HepG2 (cell line): ENCODE results near the gene AMIGO1. TPM values are rescaled to one million over a fixed set of nuclear protein-coding genes. Genes with fewer than 3 reads are reported as not detected.

Experiments used
- ATAC-seq: fragments of 200-7000 bp; cut with Tn5 transposase; 3 replicates; pipeline ENCODE4 v1.9.1; 2020; ENCODE audit warnings: mild to moderate bottlenecking, moderate library complexity
- BruUV-seq: library from RNA; stranded (reverse); fragments of 400-500 nt; replicated peaks from 2 replicates; lab custom pipeline; 2021; lab: Mats Ljungman, UMichigan
- CTCF ChIA-PET: fragments of 300-600 bp; formaldehyde crosslinking; extraction: SDS; loops from one replicate; lab custom pipeline; 2021; ENCODE audit warnings: low total read pairs, inconsistent platforms, low intra/inter-chr PET ratio; lab: Yijun Ruan, JAX
- POLR2A ChIA-PET: fragments of 350-600 bp; sonication (Branson Sonifier 250); formaldehyde crosslinking; loops from one replicate; lab custom pipeline; 2020; ENCODE audit warnings: antibody characterized with exemption, inconsistent platforms; lab: Yijun Ruan, JAX
- DNase-seq: peaks from one replicate; pipeline ENCODE4 v3.0.0-alpha.2; 2015; ENCODE audit warnings: low spot score
- FAIRE-seq: peaks from 3 replicates; lab custom pipeline; 2011; peaks lifted over from hg19 to GRCh38; lab: Jason Lieb, UNC
- H2AFZ ChIP-seq: one replicate; pipeline ENCODE4 v1.6.1; 2011; ENCODE audit warnings: low read length, inconsistent platforms
- H3K27ac ChIP-seq: fragments of 300-600 bp; 3 replicates; pipeline ENCODE4 v1.8.0; 2011; ENCODE audit warnings: mixed run types, mild to moderate bottlenecking, mixed read lengths, low read length, inconsistent platforms; ENCODE audit not compliant: insufficient read depth; ENCODE audit errors: extremely low read length
- H3K27me3 ChIP-seq, 2 experiments: fragments of 200-600 bp in 1 of 2; 2 replicates in 1 of 2; 3 replicates in 1 of 2; pipeline versions ENCODE4 v1.6.0 to v1.8.0; 2011; ENCODE audit warnings: low read length in 2 of 2, mild to moderate bottlenecking in 2 of 2, moderate library complexity in 2 of 2, inconsistent platforms in 1 of 2; ENCODE audit not compliant: insufficient read depth in 2 of 2, control insufficient read depth in 1 of 2
- H3K36me3 ChIP-seq, 2 experiments: fragments of 200-600 bp in 1 of 2; replicated peaks in 1 of 2; 2 replicates in 1 of 2; 3 replicates in 1 of 2; pipeline versions ENCODE4 v1.5.1 to v1.8.0; 2011; ENCODE audit warnings: low read length in 2 of 2, inconsistent platforms in 1 of 2; ENCODE audit not compliant: insufficient read depth in 2 of 2, control insufficient read depth in 1 of 2
- H3K4me1 ChIP-seq: 2 replicates; pipeline ENCODE4 v1.5.1; 2012; ENCODE audit warnings: low read length, inconsistent platforms; ENCODE audit not compliant: insufficient read depth
- H3K4me2 ChIP-seq: 2 replicates; pipeline ENCODE4 v1.6.0; 2011; ENCODE audit warnings: low read depth, low read length, inconsistent platforms
- H3K4me3 ChIP-seq, 3 experiments: fragments of 200-600 bp in 1 of 3; sonication (generic), shearing (Covaris generic) in 1 of 3; replicated peaks in 1 of 3; 2 replicates each; pipeline ENCODE4 v1.5.1; 2011 to 2016; ENCODE audit warnings: low read length in 3 of 3, inconsistent platforms in 2 of 3, low read depth in 2 of 3, mild to moderate bottlenecking in 2 of 3, control low read depth in 1 of 3, mixed read lengths in 1 of 3; ENCODE audit not compliant: insufficient read depth in 1 of 3
- H3K79me2 ChIP-seq: one replicate; pipeline ENCODE4 v1.6.1; 2011; ENCODE audit warnings: low read length, inconsistent platforms; ENCODE audit not compliant: insufficient read depth
- H3K9ac ChIP-seq: 2 replicates; pipeline ENCODE4 v1.6.0; 2011; ENCODE audit warnings: mild to moderate bottlenecking, low read depth, low read length, inconsistent platforms; ENCODE audit not compliant: insufficient read depth
- H3K9me3 ChIP-seq: 2 replicates; pipeline ENCODE4 v1.5.1; 2012; ENCODE audit warnings: mild to moderate bottlenecking, low read length
- H4K20me1 ChIP-seq: 2 replicates; pipeline ENCODE4 v1.6.0; 2011; ENCODE audit warnings: inconsistent platforms, mild to moderate bottlenecking, low read length, moderate library complexity; ENCODE audit not compliant: insufficient read depth
- CHD4 ChIP-seq: fragments of 200-600 bp; sonication (generic); IDR thresholded peaks from 2 replicates; pipeline ENCODE4 v1.7.0; 2017; ENCODE audit warnings: mild to moderate bottlenecking, low read length, borderline replicate concordance
- GLMP ChIP-seq: sonication (generic); formaldehyde crosslinking; IDR thresholded peaks from 2 replicates; pipeline ENCODE4 v1.9.0; 2021; ENCODE audit warnings: missing genetic modification reagents, mild to moderate bottlenecking, borderline replicate concordance
- HBP1 ChIP-seq: IDR thresholded peaks from 2 replicates; pipeline ENCODE4 v1.6.1; 2016; ENCODE audit warnings: low read depth, control low read depth
- MLLT10 ChIP-seq: sonication (generic); formaldehyde crosslinking; IDR thresholded peaks from 2 replicates; pipeline ENCODE4 v1.4.0; 2020; ENCODE audit warnings: missing genetic modification reagents
- ZNF124 ChIP-seq: sonication (generic); formaldehyde crosslinking; IDR thresholded peaks from 2 replicates; pipeline ENCODE4 v1.4.0; 2020; ENCODE audit warnings: missing genetic modification reagents
- ZNF513 ChIP-seq: sonication (generic); formaldehyde crosslinking; conservative IDR thresholded peaks from 2 replicates; pipeline ENCODE4 v1.5.0; 2020; ENCODE audit warnings: missing genetic modification reagents
- ZNF747 ChIP-seq: sonication (generic); formaldehyde crosslinking; IDR thresholded peaks from 2 replicates; pipeline ENCODE4 v1.8.1; 2023; ENCODE audit warnings: missing genetic modification reagents, mild to moderate bottlenecking, borderline replicate concordance
- ZNF841 ChIP-seq: sonication (generic); formaldehyde crosslinking; IDR thresholded peaks from 2 replicates; pipeline ENCODE4 v1.8.1; 2023; ENCODE audit warnings: missing genetic modification reagents, borderline replicate concordance
- WGBS: methylation state at CpG from one replicate; pipeline ENCODE4 v1.1.6; 2017; ENCODE audit warnings: low lambda C conversion rate; 5-methylcytosine and 5-hydroxymethylcytosine counted together
- in situ Hi-C: cut with HindIII; loops from 2 replicates; pipeline ENCODE4 v1.10.0; 2017; ENCODE audit warnings: low pct_unique_long_range_greater_than_20kb; ENCODE audit not compliant: extremely low pct_ligation_motif_present
- intact Hi-C: fragments of 100-400 bp; cut with micrococcal nuclease; formaldehyde crosslinking; loops from one replicate; pipeline ENCODE4 v1.10.0; 2022; ENCODE audit not compliant: unreplicated experiment
- polyA plus RNA-seq, 8 experiments: library from polyadenylated mRNA; depleted of rRNA in 3 of 8; stranded (reverse) in 7 of 8; unstranded in 1 of 8; fragments of >200 nt; fragmentation: Illumina TruSeq in 4 of 8; extraction: Trizol in 4 of 8; gene quantifications; 2 replicates each; pipeline versions ENCODE4 v1.2.1 to v1.2.3, GENCODE V29; 2011 to 2016; ENCODE audit warnings: low read depth in 4 of 8, missing spikeins in 1 of 8, mixed read lengths in 1 of 8; ENCODE audit not compliant: insufficient read depth in 1 of 8
- total RNA-seq, 5 experiments: library from RNA; depleted of rRNA; stranded (reverse); fragments of >200 nt; fragmentation: Illumina TruSeq; extraction: Trizol; gene quantifications; 2 replicates each; pipeline ENCODE4 v1.2.3, GENCODE V29; 2016; ENCODE audit warnings: low read depth in 1 of 5

The AMIGO1 gene
- total and polyA plus RNA-seq, 2 of the 13 experiments (the other 11 are each of a cell fraction or from before 2014, with no cell fraction given): 0.40 to 1.3 TPM

- H3K4me2 ChIP-seq: no peak overlapping the region
- no TSS peak for BruUV-seq
- CTCF ChIA-PET: interaction anchor here (1.8 kb wide), 1 partner anchor 40 kb away, joined by 45 read pairs; no protein-coding TSS in a partner anchor
- no peaks in the 10 kb centered on the region for H3K79me2 ChIP-seq
- no peak for ATAC-seq
- no peak overlapping the region for H3K27ac ChIP-seq
- peaks cover 18% of the 10 kb centered on the region for H3K4me1 ChIP-seq
- no peak for FAIRE-seq
- 100% methylated on average over 4 of the region's 8 CpGs for WGBS
- no peak for TF ChIP-seq ZNF124 (CRISPR knock-in tag)
- no peak for TF ChIP-seq ZNF841
- TF ChIP-seq ZNF747 (CRISPR knock-in tag): no peak
- TF ChIP-seq CHD4: no peak
- H3K27me3 ChIP-seq: no peaks in the 10 kb centered on the region
- no peak overlapping the region for H3K9ac ChIP-seq
- H3K36me3 ChIP-seq: peaks cover 1 to 6% of the 10 kb centered on the region in 2 experiments; a peak in 2 of 5 replicates
- H3K4me3 ChIP-seq: no peak overlapping the region
- in situ Hi-C loops (loop anchor here (5.0 kb wide), 1 partner anchor 41 kb away; no protein-coding TSS in a partner anchor), intact Hi-C loops (loop anchor here (5.0 kb wide), 1 partner anchor 64 kb away; the partner anchor contains the start of gene PSMA5)
- H2AFZ ChIP-seq: no peak overlapping the region
- POLR2A ChIA-PET: interaction anchor here (1.4 kb wide), 1 partner anchor 40 kb away, joined by 18 read pairs; no protein-coding TSS in a partner anchor
- no peak for DNase-seq
- H3K9me3 ChIP-seq: no peaks in the 10 kb centered on the region
- H4K20me1 ChIP-seq: no peaks in the 10 kb centered on the region
Measured at GRCh38 chr1:109491372-109491771, 18.2 kb downstream of the AMIGO1 start.

- DNase-seq: no peak
- no peak overlapping the region for H2AFZ ChIP-seq
- in situ Hi-C loops (loop anchor here (5.0 kb wide), 1 partner anchor 41 kb away; no protein-coding TSS in a partner anchor), intact Hi-C loops (loop anchor here (5.0 kb wide), 1 partner anchor 64 kb away; the partner anchor contains the start of gene PSMA5)
- TF ChIP-seq ZNF513 (CRISPR knock-in tag) (no peak), HBP1 (CRISPR knock-in tag) (no peak), MLLT10 (CRISPR knock-in tag) (no peak), GLMP (CRISPR knock-in tag) (no peak)
- H3K27ac ChIP-seq: no peak overlapping the region
- no peak overlapping the region for H3K4me3 ChIP-seq
- no peak for ATAC-seq
- no peaks in the 10 kb centered on the region for H3K27me3 ChIP-seq
- H3K79me2 ChIP-seq: no peaks in the 10 kb centered on the region
- FAIRE-seq: no peak
- CTCF ChIA-PET: interaction anchor here (1.8 kb wide), 1 partner anchor 41 kb away, joined by 45 read pairs; no protein-coding TSS in a partner anchor
- 97% methylated on average over 4 of the region's 11 CpGs for WGBS
- no TSS peak for BruUV-seq
- no peak overlapping the region for H3K9ac ChIP-seq
- H3K36me3 ChIP-seq: peaks cover 1 to 2% of the 10 kb centered on the region in 2 experiments; a peak in 2 of 5 replicates
- H3K4me2 ChIP-seq: no peak overlapping the region
- peaks cover 18% of the 10 kb centered on the region for H3K4me1 ChIP-seq
- POLR2A ChIA-PET: interaction anchor here (1.4 kb wide), 1 partner anchor 41 kb away, joined by 18 read pairs; no protein-coding TSS in a partner anchor
- H4K20me1 ChIP-seq: no peaks in the 10 kb centered on the region
- no peaks in the 10 kb centered on the region for H3K9me3 ChIP-seq
Measured at GRCh38 chr1:109490934-109491302, 18.6 kb downstream of the AMIGO1 start.
